ENCODE data around the gene LSP1. TPM values are rescaled to one million over a fixed set of nuclear protein-coding genes. Genes with fewer than 3 reads are reported as not detected.

LSP1 gene
- total and polyA plus RNA-seq, 2 of the 8 experiments (the other 6 are each of a cell fraction or from before 2014, with no cell fraction given) = 0.03 TPM; not detected in 1

DNA sequence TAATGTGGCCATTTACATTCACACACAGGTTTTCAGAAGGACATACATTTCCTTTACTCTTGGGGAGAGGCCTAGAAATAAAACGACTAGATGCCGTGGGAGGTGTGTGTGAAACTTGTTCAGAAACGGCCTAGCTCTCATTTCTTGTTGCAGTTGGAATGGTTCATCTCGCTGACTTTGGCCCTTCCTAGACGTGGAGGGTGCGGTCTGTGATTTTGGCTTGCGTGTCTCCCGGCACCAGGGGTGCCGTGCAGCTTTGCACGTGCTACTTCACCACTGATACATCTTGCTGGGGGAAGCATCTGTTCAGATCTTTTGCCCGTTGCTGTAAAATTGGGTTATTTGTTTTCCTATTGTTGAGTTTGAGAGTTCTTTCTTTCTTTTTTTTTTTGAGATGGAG, 41.9 kb downstream of the LSP1 start:
- H3K27ac ChIP-seq (ENCODE audit: low read depth, low read length) = no peak overlapping the region
- no peak for TF ChIP-seq CTBP2 (IDR thresholded peaks at IDR 0.05; ENCODE audit: borderline replicate concordance, insufficient read depth, insufficient read length, low read length)
- no peak for TF ChIP-seq KDM1A (IDR thresholded peaks at IDR 0.05; ENCODE audit: borderline replicate concordance, low read length)
- no peak for TF ChIP-seq RXRA (IDR thresholded peaks at IDR 0.05; ENCODE audit: insufficient read depth, low read depth, low read length)
- no peak for TF ChIP-seq JUND (IDR thresholded peaks at IDR 0.05; ENCODE audit: low read length)
- no peak for TF ChIP-seq SP2 (IDR thresholded peaks at IDR 0.05; ENCODE audit: low read length)
- no peak for TF ChIP-seq SIN3A (conservative IDR thresholded peaks at IDR 0.05 in 1 of 2, IDR thresholded peaks at IDR 0.05 in 1 of 2; ENCODE audit: low read depth in 1 of 2, low read length in 2 of 2)
- no peak for TF ChIP-seq TBP (IDR thresholded peaks at IDR 0.05; ENCODE audit: low read depth, low read length)
- TF ChIP-seq PHF8 (conservative IDR thresholded peaks at IDR 0.05; ENCODE audit: low read depth, low read length) = no peak
- TF ChIP-seq GTF2F1 (IDR thresholded peaks at IDR 0.05; ENCODE audit: borderline replicate concordance, low read depth, low read length) = no peak
- no peak for TF ChIP-seq KDM4A (IDR thresholded peaks at IDR 0.05; ENCODE audit: low read depth, low read length, severe bottlenecking)
- no peak for TF ChIP-seq SAP30 (IDR thresholded peaks at IDR 0.05; ENCODE audit: insufficient read depth, insufficient replicate concordance, low read length)
- TF ChIP-seq KDM5A (IDR thresholded peaks at IDR 0.05; ENCODE audit: low read length) = no peak
- TF ChIP-seq FOSL1 (IDR thresholded peaks at IDR 0.05; ENCODE audit: insufficient read depth, low read depth, low read length) = no peak
- no peak for TF ChIP-seq TAF1 (IDR thresholded peaks at IDR 0.05; ENCODE audit: low read depth, low read length)

More for the DNA sequence above, 41.9 kb downstream of the LSP1 start:
- H3K27me3 ChIP-seq (replicated peaks in 1 of 4; ENCODE audit: control insufficient read depth in 3 of 4, extremely low read depth in 1 of 4, insufficient read depth in 3 of 4, low read length in 3 of 4) = no peaks in the 10 kb centered on the region; a peak in 1 of 7 replicates
- H2BK12ac ChIP-seq (ENCODE audit: low read depth, low read length) = no peak overlapping the region
- H3K4me3 ChIP-seq (ENCODE audit: extremely low read depth in 1 of 4, insufficient read depth in 2 of 4, low read depth in 3 of 4, low read length in 4 of 4) = no peak overlapping the region
- peaks cover 0 to 4% of the 10 kb centered on the region in 2 experiments for H4K20me1 ChIP-seq (replicated peaks in 1 of 2; ENCODE audit: control insufficient read depth in 1 of 2, insufficient read depth in 2 of 2, low read length in 2 of 2)
- no peaks in the 10 kb centered on the region for H3K79me2 ChIP-seq (ENCODE audit: control insufficient read depth in 1 of 2, insufficient read depth in 2 of 2, low read length in 2 of 2)
- no peak overlapping the region for H2BK5ac ChIP-seq (ENCODE audit: low read depth, low read length)
- no peaks in the 10 kb centered on the region for H3K36me3 ChIP-seq (ENCODE audit: control insufficient read depth in 2 of 4, insufficient read depth in 4 of 4, low read length in 3 of 4)
- H2BK20ac ChIP-seq (ENCODE audit: low read length) = no peak overlapping the region
- no peak overlapping the region for H2AK5ac ChIP-seq (ENCODE audit: low read depth, low read length)
- WGBS, 2 experiments (ENCODE audit: extremely low coverage in 1 of 2, insufficient coverage in 1 of 2, insufficient read length in 1 of 2, insufficient replicate concordance in 2 of 2, low coverage in 1 of 2, low lambda C conversion rate in 2 of 2, missing lambda C conversion rate in 1 of 2) = 96% methylated on average over 11 of the region's 11 CpGs; no CpG with 5 or more reads in 1 of the 2 experiments
- H3K79me1 ChIP-seq (ENCODE audit: low read depth, low read length) = no peaks in the 10 kb centered on the region
- no peak overlapping the region for H2BK15ac ChIP-seq (ENCODE audit: low read length)
- FAIRE-seq = no peak
- H3K9me3 ChIP-seq (ENCODE audit: insufficient read depth in 2 of 2, low read depth in 1 of 2, low read length in 1 of 2) = no peaks in the 10 kb centered on the region
- no peaks in the 10 kb centered on the region for H3K4me1 ChIP-seq (replicated peaks in 1 of 4; ENCODE audit: control insufficient read depth in 3 of 4, insufficient read depth in 4 of 4, low read length in 3 of 4)
- no peak overlapping the region for H4K5ac ChIP-seq (ENCODE audit: insufficient read length, low read depth, low read length)
- CTCF ChIA-PET (ENCODE audit: partially characterized antibody) = interaction anchor here (1.8 kb wide), 1 partner anchor 256 kb away, joined by 11 read pairs; no protein-coding TSS in a partner anchor
- H3K56ac ChIP-seq (replicated peaks; ENCODE audit: insufficient read length, low read depth, low read length) = no peak overlapping the region
- H3K4me2 ChIP-seq (ENCODE audit: insufficient read depth in 1 of 2, low read depth in 2 of 2, low read length in 2 of 2) = no peak overlapping the region
- H3K23ac ChIP-seq (ENCODE audit: insufficient read length) = no peak overlapping the region
- no peak overlapping the region for H4K91ac ChIP-seq (replicated peaks; ENCODE audit: insufficient read length, low read length)
- H3K23me2 ChIP-seq (ENCODE audit: low read depth, low read length) = peaks cover 15% of the 10 kb centered on the region; the same call in 1 of the 2 replicates
- H2BK120ac ChIP-seq (replicated peaks; ENCODE audit: low read depth, low read length) = no peak overlapping the region
- no peak overlapping the region for H3K9ac ChIP-seq (replicated peaks in 1 of 4; ENCODE audit: extremely low read depth in 1 of 4, low read depth in 3 of 4, low read length in 3 of 4)
- H4K8ac ChIP-seq (ENCODE audit: extremely low read depth, insufficient read depth, low read length) = peak overlapping the region; percentile 46; the same call in 1 of the 2 replicates
- POLR2A ChIA-PET (ENCODE audit: partially characterized antibody) = interaction anchor here (0.6 kb wide), 1 partner anchor 205 kb away, joined by 3 read pairs; no protein-coding TSS in a partner anchor
- DNase-seq (ENCODE audit: low read depth in 1 of 2, low spot score in 2 of 2) = no peak
- H3K4ac ChIP-seq (replicated peaks; ENCODE audit: insufficient read length, low read depth, low read length) = no peak overlapping the region
- H2AFZ ChIP-seq (ENCODE audit: low read length) = no peak overlapping the region
- H3K14ac ChIP-seq (ENCODE audit: insufficient read length) = no peak overlapping the region
- no peak overlapping the region for H3K18ac ChIP-seq (ENCODE audit: extremely low read depth, low read length)

Data from H1 (cell line).